Measurements from ENCODE around the gene CYBC1. TPM values are rescaled to one million over a fixed set of nuclear protein-coding genes. Genes with fewer than 3 reads are reported as not detected.

The CYBC1 gene
- total and polyA plus RNA-seq, 4 donors: 23.2 to 45.6 (median 34.9) TPM

- Histone ChIP-seq H3K4me1 (ENCODE audit: control insufficient read depth in 4 of 4, insufficient read depth in 4 of 4, low read length in 3 of 4) (peaks cover 0 to 21% (median 16%) of the 10 kb centered on the region in 4 donors), H3K27me3 (ENCODE audit: control insufficient read depth in 4 of 4, insufficient read depth in 4 of 4, low read length in 3 of 4) (no peaks in the 10 kb centered on the region), H3K27ac (ENCODE audit: low read depth in 1 of 2, low read length in 2 of 2) (peak within 1 kb of the TSS; percentile 90 to 94), H3K4me3 (ENCODE audit: low read depth in 1 of 3, low read length in 3 of 3) (peak within 1 kb of the TSS; percentile 85 to 99 (median 87)), H3K9me3 (ENCODE audit: control insufficient read depth in 4 of 4, low read length in 3 of 4) (no peaks in the 10 kb centered on the region), H3K36me3 (ENCODE audit: control insufficient read depth in 4 of 4, insufficient read depth in 3 of 4, low read depth in 1 of 4, low read length in 3 of 4) (peaks cover 0 to 2% (median 0%) of the 10 kb centered on the region in 4 donors), H3K9ac (ENCODE audit: low read depth in 1 of 2, low read length in 2 of 2) (peak within 1 kb of the TSS; percentile 32 to 83)
- no peak for TF ChIP-seq SP1 (IDR thresholded peaks at IDR 0.05)
- peak in 1 of 2 donors; percentile 20 for TF ChIP-seq RAD21 (IDR thresholded peaks at IDR 0.05)
- no peak for TF ChIP-seq TAF1 (conservative IDR thresholded peaks at IDR 0.05)
- no peak for TF ChIP-seq MAX (IDR thresholded peaks at IDR 0.05)
- TF ChIP-seq NR2F2 (IDR thresholded peaks at IDR 0.05): no peak
- TF ChIP-seq HNF4G (IDR thresholded peaks at IDR 0.05): no peak
- no peak for TF ChIP-seq JUND (IDR thresholded peaks at IDR 0.05)
- TF ChIP-seq ATF3 (IDR thresholded peaks at IDR 0.05): no peak
- TF ChIP-seq GABPA (IDR thresholded peaks at IDR 0.05 in 1 of 2, conservative IDR thresholded peaks at IDR 0.05 in 1 of 2): no peak
- peak; percentile 18 for TF ChIP-seq YY1 (IDR thresholded peaks at IDR 0.05)
- TF ChIP-seq HNF4A (conservative IDR thresholded peaks at IDR 0.05): no peak
- no peak for TF ChIP-seq EGR1 (IDR thresholded peaks at IDR 0.05; ENCODE audit: low read depth in 2 of 2)
- peak; percentile 95 for DNase-seq (ENCODE audit: low spot score)
- WGBS: 2% methylated on average over 108 of the region's 108 CpGs
These were observed 32.3 kb downstream of the CYBC1 start, which contains the start of the genes HEXD and OGFOD3 for GRCh38 chr17:82418001-82418986. Gene HEXD, plus strand, starts transcription at chr17:82418347. Its CDS starts 1,453 bp downstream, at chr17:82419800. Gene OGFOD3, minus strand, starts transcription at chr17:82418586. Its CDS starts 101 bp downstream, at chr17:82418485.

- Histone ChIP-seq H3K36me3 (ENCODE audit: control insufficient read depth in 4 of 4, insufficient read depth in 3 of 4, low read depth in 1 of 4, low read length in 3 of 4) (peaks cover 0 to 2% (median 0%) of the 10 kb centered on the region in 4 donors), H3K9me3 (ENCODE audit: control insufficient read depth in 4 of 4, low read length in 3 of 4) (no peaks in the 10 kb centered on the region), H3K27ac (ENCODE audit: low read depth in 1 of 2, low read length in 2 of 2) (no peak overlapping the region), H3K4me1 (ENCODE audit: control insufficient read depth in 4 of 4, insufficient read depth in 4 of 4, low read length in 3 of 4) (peaks cover 2 to 34% (median 27%) of the 10 kb centered on the region in 4 donors), H3K9ac (ENCODE audit: low read depth in 1 of 2, low read length in 2 of 2) (no peak overlapping the region), H3K4me3 (ENCODE audit: low read depth in 1 of 3, low read length in 3 of 3) (no peak overlapping the region), H3K27me3 (ENCODE audit: control insufficient read depth in 4 of 4, insufficient read depth in 4 of 4, low read length in 3 of 4) (no peaks in the 10 kb centered on the region)
- WGBS: 91% methylated on average over 6 of the region's 6 CpGs
- TF ChIP-seq GABPA (IDR thresholded peaks at IDR 0.05 in 1 of 2, conservative IDR thresholded peaks at IDR 0.05 in 1 of 2): no peak
- TF ChIP-seq EGR1 (IDR thresholded peaks at IDR 0.05; ENCODE audit: low read depth in 2 of 2): no peak
- TF ChIP-seq REST (IDR thresholded peaks at IDR 0.05): no peak
- no peak for TF ChIP-seq YY1 (IDR thresholded peaks at IDR 0.05)
- TF ChIP-seq HNF4G (IDR thresholded peaks at IDR 0.05): no peak
- no peak for TF ChIP-seq RAD21 (IDR thresholded peaks at IDR 0.05)
- TF ChIP-seq RXRA (IDR thresholded peaks at IDR 0.05): no peak
- no peak for TF ChIP-seq MAX (IDR thresholded peaks at IDR 0.05)
- no peak for TF ChIP-seq JUND (IDR thresholded peaks at IDR 0.05)
- DNase-seq (ENCODE audit: low spot score): no peak
These were observed 33.8 kb downstream of the CYBC1 start for GRCh38 chr17:82416771-82417170.

Measured in liver (tissue), 9 donors.